Karpas-422 (cell line): Measurements from ENCODE around the gene SLC35D2. TPM values are rescaled to one million over a fixed set of nuclear protein-coding genes. Genes with fewer than 3 reads are reported as not detected.

Experiments used
- DNase-seq: peaks from one replicate; pipeline ENCODE4 v3.0.0-alpha.2; 2015
- H2AFZ ChIP-seq: fragments of 200-600 bp; sonication (generic); 2 replicates; pipeline ENCODE4 v1.6.1; 2014; ENCODE audit warnings: antibody characterized with exemption, low read length, mixed read lengths
- H3K27ac ChIP-seq: fragments of 200-600 bp; sonication (generic); 2 replicates; pipeline ENCODE4 v1.5.1; 2014; ENCODE audit warnings: mild to moderate bottlenecking, low read length, moderate library complexity
- H3K27me3 ChIP-seq: fragments of 200-600 bp; sonication (generic); 2 replicates; pipeline ENCODE4 v1.6.1; 2014; ENCODE audit warnings: low read length, mixed read lengths
- H3K36me3 ChIP-seq: fragments of 200-600 bp; sonication (generic); 2 replicates; pipeline ENCODE4 v1.6.1; 2014; ENCODE audit warnings: low read length, mixed read lengths; ENCODE audit not compliant: insufficient read depth
- H3K4me1 ChIP-seq: fragments of 200-600 bp; sonication (generic); 2 replicates; pipeline ENCODE4 v1.6.1; 2014; ENCODE audit warnings: mild to moderate bottlenecking, low read length, mixed read lengths
- H3K4me2 ChIP-seq: fragments of 200-600 bp; sonication (generic); 2 replicates; pipeline ENCODE4 v1.6.1; 2014; ENCODE audit warnings: low read length, low read depth, mild to moderate bottlenecking; ENCODE audit not compliant: poor library complexity, severe bottlenecking
- H3K4me3 ChIP-seq: fragments of 200-600 bp; sonication (generic); 2 replicates; pipeline ENCODE4 v1.5.1; 2014; ENCODE audit warnings: mild to moderate bottlenecking, antibody characterized with exemption, low read length, mixed read lengths
- H3K79me2 ChIP-seq: fragments of 200-600 bp; sonication (generic); 2 replicates; pipeline ENCODE4 v1.6.1; 2014; ENCODE audit warnings: mild to moderate bottlenecking, low read length, mixed read lengths
- H3K9ac ChIP-seq: fragments of 200-600 bp; sonication (generic); 2 replicates; pipeline ENCODE4 v1.6.0; 2014; ENCODE audit warnings: low read length
- H3K9me2 ChIP-seq: fragments of 200-600 bp; sonication (generic), shearing (Covaris generic); replicated peaks from 2 replicates; pipeline ENCODE4 v1.6.0; 2014; ENCODE audit warnings: mild to moderate bottlenecking, low read length, moderate library complexity; ENCODE audit not compliant: insufficient read depth
- H3K9me3 ChIP-seq: fragments of 300-700, 200-600 bp; sonication (generic); 2 replicates; pipeline ENCODE4 v1.6.1; 2014; ENCODE audit warnings: low read length, mixed read lengths
- H4K20me1 ChIP-seq: fragments of 200-600 bp; sonication (generic); 2 replicates; pipeline ENCODE4 v1.6.1; 2014; ENCODE audit warnings: mild to moderate bottlenecking, antibody characterized with exemption, low read length, low read depth; ENCODE audit not compliant: insufficient read depth
- total RNA-seq: library from RNA; depleted of rRNA; stranded (reverse); fragments of >200 nt; shearing (Covaris generic); gene quantifications from 2 replicates; pipeline ENCODE4 v1.2.3, GENCODE V29; 2014; ENCODE audit warnings: low replicate concordance; rRNA removed

Gene SLC35D2
- total RNA-seq, result 0.51 and 1.9 TPM in 2 replicates

DNA sequence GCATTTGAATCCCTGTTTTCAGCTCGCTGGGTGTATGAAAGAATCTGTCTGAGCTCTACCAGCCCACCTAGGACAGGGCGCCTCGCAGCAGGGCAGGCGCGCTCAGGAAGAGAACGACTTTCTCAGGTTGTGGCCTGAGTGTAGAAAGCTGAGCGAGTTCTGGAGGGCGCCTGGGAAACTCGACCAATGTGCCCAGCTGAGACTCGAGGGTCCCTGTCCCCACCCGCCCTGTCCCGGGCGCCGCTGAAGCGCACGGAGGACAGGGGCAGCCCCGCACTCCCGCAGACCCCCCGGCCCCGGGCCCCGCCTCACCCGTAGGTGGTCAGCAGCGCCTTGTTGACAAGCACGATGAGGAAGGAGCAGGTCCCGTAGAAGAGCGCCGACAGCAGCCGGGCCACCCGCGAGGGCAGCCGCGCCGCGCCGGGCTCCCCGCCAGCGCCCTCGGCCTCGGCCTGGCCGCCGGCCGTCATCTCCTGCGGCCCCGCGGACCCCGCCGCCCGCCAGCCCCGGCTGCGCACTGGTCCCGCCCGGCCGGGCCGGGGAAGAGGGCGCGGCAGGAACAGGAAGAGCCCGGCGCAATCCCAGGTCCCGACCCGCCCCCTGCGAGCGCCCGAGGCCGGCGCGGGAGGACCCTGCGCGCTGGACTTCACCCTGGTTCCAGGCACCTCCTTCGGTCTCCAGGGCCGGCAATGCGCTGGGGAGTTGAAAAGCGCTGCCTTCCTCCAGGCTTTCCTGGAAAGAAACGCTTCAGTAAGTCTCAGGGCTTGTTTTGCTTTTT is at the start of gene SLC35D2:
Gene SLC35D2 (minus strand): TSS at position 547 of the 778 bp plus-strand sequence. CDS start 77 bp downstream, at position 470.
- Histone ChIP-seq H3K4me1 (no peaks in the 10 kb centered on the region), H3K4me2 (no peak within 1 kb of the TSS), H3K4me3 (no peak within 1 kb of the TSS), H3K36me3 (peaks cover 33% of the 10 kb centered on the region), H3K9me3 (no peaks in the 10 kb centered on the region), H3K79me2 (peaks cover 7% of the 10 kb centered on the region; the same call in 1 of the 2 replicates), H3K27ac (no peak within 1 kb of the TSS), H2AFZ (no peak within 1 kb of the TSS), H3K9ac (no peak within 1 kb of the TSS), H3K9me2 (no peaks in the 10 kb centered on the region), H4K20me1 (no peaks in the 10 kb centered on the region), H3K27me3 (no peaks in the 10 kb centered on the region)
- no peak for DNase-seq

GRCh38 chr9:96430377-96430776 is 46.9 kb upstream of the SLC35D2 start:
- Histone ChIP-seq H3K79me2 (no peaks in the 10 kb centered on the region), H3K9me2 (no peaks in the 10 kb centered on the region), H4K20me1 (no peaks in the 10 kb centered on the region), H3K4me1 (0 out of 2 replicates have a peak, but pooled peaks cover 2% of the 10 kb centered on the region), H3K9me3 (no peaks in the 10 kb centered on the region), H2AFZ (no peak overlapping the region), H3K4me2 (no peak overlapping the region), H3K27ac (no peak overlapping the region), H3K27me3 (no peaks in the 10 kb centered on the region), H3K36me3 (no peaks in the 10 kb centered on the region), H3K9ac (no peak overlapping the region), H3K4me3 (no peak overlapping the region)
- DNase-seq, result no peak

DNA sequence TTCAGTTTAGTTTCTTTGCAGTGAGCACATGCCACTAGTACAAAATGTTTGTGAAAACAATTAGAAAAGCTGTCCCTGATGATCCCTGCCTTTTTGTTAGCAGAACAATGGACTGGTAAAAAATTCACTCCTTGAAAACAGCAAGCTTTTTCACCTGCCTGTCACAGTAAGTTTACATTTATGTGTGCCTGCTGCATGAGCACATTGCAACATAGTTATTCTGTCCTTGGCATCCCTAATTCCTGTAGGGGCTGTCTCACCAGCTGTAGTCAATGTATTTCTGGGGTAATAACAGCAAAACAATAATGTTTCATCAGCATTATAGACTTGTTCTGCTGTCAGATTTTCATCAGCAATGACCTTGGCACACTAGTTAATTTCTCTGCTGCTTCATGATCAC is 46.2 kb upstream of the SLC35D2 start:
- DNase-seq, result no peak
- H3K4me3 ChIP-seq, result no peak overlapping the region
- no peak overlapping the region for H2AFZ ChIP-seq
- no peaks in the 10 kb centered on the region for H3K9me2 ChIP-seq
- no peaks in the 10 kb centered on the region for H3K79me2 ChIP-seq
- no peak overlapping the region for H3K27ac ChIP-seq
- H4K20me1 ChIP-seq, result no peaks in the 10 kb centered on the region
- no peak overlapping the region for H3K4me2 ChIP-seq
- H3K36me3 ChIP-seq, result no peaks in the 10 kb centered on the region
- 0 out of 2 replicates have a peak, but pooled peaks cover 2% of the 10 kb centered on the region for H3K4me1 ChIP-seq
- no peaks in the 10 kb centered on the region for H3K9me3 ChIP-seq
- no peak overlapping the region for H3K9ac ChIP-seq
- H3K27me3 ChIP-seq, result no peaks in the 10 kb centered on the region

DNA sequence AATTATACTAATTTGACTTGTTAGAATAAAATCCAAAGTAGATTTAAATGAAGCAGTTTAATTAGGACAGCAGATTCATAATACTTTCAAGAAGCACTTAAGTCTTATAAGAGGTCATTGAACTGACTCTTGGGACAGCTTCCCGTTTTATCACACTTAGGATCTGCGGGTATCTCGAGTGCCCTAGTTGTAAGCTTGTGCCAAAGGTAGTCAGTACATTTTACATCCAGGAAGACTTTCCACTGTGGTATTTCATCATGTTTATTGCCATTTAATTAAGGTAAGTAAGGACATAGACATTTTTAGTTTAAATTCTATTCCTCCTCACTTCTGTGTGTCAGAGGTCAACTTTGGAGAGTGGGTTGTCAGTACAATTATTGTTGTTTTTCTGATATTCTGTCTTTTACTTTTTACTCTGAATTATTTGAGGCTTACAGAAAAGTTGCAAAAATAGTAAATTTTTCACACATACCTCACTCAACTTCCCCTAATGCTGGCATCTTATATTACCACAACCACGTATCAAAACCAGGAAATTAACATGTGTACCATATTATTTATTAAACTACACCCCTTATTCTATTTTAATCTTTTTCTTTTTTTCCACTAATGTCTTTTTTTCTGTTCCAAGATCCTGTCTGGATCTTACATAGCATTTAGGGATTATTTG is 42.1 kb upstream of the SLC35D2 start:
- H3K9me2 ChIP-seq, result no peaks in the 10 kb centered on the region
- H3K9ac ChIP-seq, result no peak overlapping the region
- H2AFZ ChIP-seq, result no peak overlapping the region
- no peak overlapping the region for H3K4me2 ChIP-seq
- no peaks in the 10 kb centered on the region for H3K27me3 ChIP-seq
- H3K36me3 ChIP-seq, result no peaks in the 10 kb centered on the region
- no peaks in the 10 kb centered on the region for H4K20me1 ChIP-seq
- no peak overlapping the region for H3K27ac ChIP-seq
- no peaks in the 10 kb centered on the region; the same call in 1 of the 2 replicates for H3K79me2 ChIP-seq
- no peak for DNase-seq
- no peak overlapping the region for H3K4me3 ChIP-seq
- H3K4me1 ChIP-seq, result peaks cover 11% of the 10 kb centered on the region
- H3K9me3 ChIP-seq, result no peaks in the 10 kb centered on the region

- Histone ChIP-seq H3K36me3 (no peaks in the 10 kb centered on the region), H3K79me2 (peaks cover 4% of the 10 kb centered on the region; the same call in 1 of the 2 replicates), H3K9me3 (no peaks in the 10 kb centered on the region), H3K27me3 (no peaks in the 10 kb centered on the region), H2AFZ (no peak overlapping the region), H3K9ac (no peak overlapping the region), H3K27ac (no peak overlapping the region), H3K4me2 (no peak overlapping the region), H3K9me2 (no peaks in the 10 kb centered on the region), H3K4me3 (no peak overlapping the region), H4K20me1 (no peaks in the 10 kb centered on the region), H3K4me1 (peaks cover 23% of the 10 kb centered on the region)
- DNase-seq, result no peak
Observed at GRCh38 chr9:96423985-96424336, 40.5 kb upstream of the SLC35D2 start.

DNA sequence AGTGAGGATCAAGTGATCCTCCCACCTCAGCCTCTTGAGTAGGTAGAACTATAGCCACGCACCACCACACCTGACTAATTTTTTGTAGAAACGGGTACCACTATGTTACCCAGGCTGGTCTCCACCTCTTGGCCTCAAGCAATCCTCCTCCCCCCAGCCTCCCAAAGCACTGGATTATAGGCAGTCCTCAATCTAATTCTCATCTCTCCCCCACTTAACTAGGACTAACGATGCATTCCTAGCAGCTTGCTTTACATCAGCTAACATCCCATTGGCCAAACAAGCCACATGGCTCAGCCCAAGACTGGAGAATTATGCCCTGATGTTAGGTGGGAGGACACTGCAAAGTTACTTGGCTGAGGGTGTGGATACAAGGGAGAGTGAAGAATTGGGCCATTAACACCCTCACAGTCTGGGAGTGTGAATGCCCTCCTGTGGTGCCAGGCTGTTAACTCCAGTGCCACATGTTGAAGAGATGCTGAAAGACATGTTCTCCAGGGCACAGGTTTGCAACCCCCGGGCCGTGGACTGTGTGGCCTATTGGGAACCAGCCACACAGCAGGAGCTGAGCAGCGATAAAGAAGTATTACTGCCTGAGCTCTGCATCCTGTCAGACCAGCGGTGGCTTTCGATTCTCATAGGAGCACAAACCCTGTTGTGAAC is 39.9 kb upstream of the SLC35D2 start:
- H3K79me2 ChIP-seq, result peaks cover 4% of the 10 kb centered on the region; the same call in 1 of the 2 replicates
- no peak overlapping the region for H3K27ac ChIP-seq
- H3K4me3 ChIP-seq, result no peak overlapping the region
- H3K36me3 ChIP-seq, result no peaks in the 10 kb centered on the region
- no peaks in the 10 kb centered on the region for H4K20me1 ChIP-seq
- DNase-seq, result no peak
- H3K4me2 ChIP-seq, result no peak overlapping the region
- no peaks in the 10 kb centered on the region for H3K9me2 ChIP-seq
- H3K9me3 ChIP-seq, result no peaks in the 10 kb centered on the region
- no peak overlapping the region for H3K9ac ChIP-seq
- no peaks in the 10 kb centered on the region for H3K27me3 ChIP-seq
- H3K4me1 ChIP-seq, result peaks cover 23% of the 10 kb centered on the region
- no peak overlapping the region for H2AFZ ChIP-seq

GRCh38 chr9:96420468-96421219 is 37.1 kb upstream of the SLC35D2 start:
- peak overlapping the region; percentile 84 for H3K4me2 ChIP-seq
- H2AFZ ChIP-seq, result peak overlapping the region; percentile 66; the same call in 1 of the 2 replicates

More at GRCh38 chr9:96420468-96421219, 37.1 kb upstream of the SLC35D2 start:
- Histone ChIP-seq H3K27me3 (no peaks in the 10 kb centered on the region), H3K36me3 (no peaks in the 10 kb centered on the region), H3K27ac (peak overlapping the region; percentile 82), H3K9me2 (no peaks in the 10 kb centered on the region), H3K9ac (peak overlapping the region; percentile 86), H4K20me1 (peaks cover 7% of the 10 kb centered on the region; the same call in 1 of the 2 replicates), H3K4me1 (peaks cover 33% of the 10 kb centered on the region), H3K79me2 (peaks cover 26% of the 10 kb centered on the region), H3K4me3 (peak overlapping the region; percentile 99), H3K9me3 (no peaks in the 10 kb centered on the region)
- DNase-seq, result peak; percentile 92
